ENCODE data around the gene TTC22.

TTC22 gene

GRCh38 chr1:54757833-54758232, 43.3 kb downstream of the TTC22 start:
- TF ChIP-seq CTCF (IDR thresholded peaks at IDR 0.05; ENCODE audit: extremely low read depth, missing control alignments) = no peak
- no peak for DNase-seq (ENCODE audit: low spot score)

- no peak for TF ChIP-seq CTCF (IDR thresholded peaks at IDR 0.05; ENCODE audit: extremely low read depth, missing control alignments)
Measured at GRCh38 chr1:54754486-54755285, 46.4 kb downstream of the TTC22 start.

GRCh38 chr1:54754045-54754444, 47.1 kb downstream of the TTC22 start:
- TF ChIP-seq CTCF (IDR thresholded peaks at IDR 0.05; ENCODE audit: extremely low read depth, missing control alignments) = no peak
- DNase-seq (ENCODE audit: low spot score) = no peak

More at GRCh38 chr1:54754486-54755285, 46.4 kb downstream of the TTC22 start:
- DNase-seq (ENCODE audit: low spot score) = no peak

GRCh38 chr1:54751426-54751825, 49.7 kb downstream of the TTC22 start:
- no peak for TF ChIP-seq CTCF (IDR thresholded peaks at IDR 0.05; ENCODE audit: extremely low read depth, missing control alignments)
- no peak for DNase-seq (ENCODE audit: low spot score)

- TF ChIP-seq CTCF (IDR thresholded peaks at IDR 0.05; ENCODE audit: extremely low read depth, missing control alignments) = no peak
- no peak for DNase-seq (ENCODE audit: low spot score)
Measured at GRCh38 chr1:54750596-54750995, 50.5 kb downstream of the TTC22 start.

- DNase-seq (ENCODE audit: low spot score) = no peak
- TF ChIP-seq CTCF (IDR thresholded peaks at IDR 0.05; ENCODE audit: extremely low read depth, missing control alignments) = no peak
Measured at GRCh38 chr1:54748094-54748835, 52.9 kb downstream of the TTC22 start.

- DNase-seq (ENCODE audit: low spot score) = no peak
- TF ChIP-seq CTCF (IDR thresholded peaks at IDR 0.05; ENCODE audit: extremely low read depth, missing control alignments) = no peak
Measured at GRCh38 chr1:54745864-54746263, 55.3 kb downstream of the TTC22 start.
